Measurements from ENCODE around the gene PNMA8B. TPM values are rescaled to one million over a fixed set of nuclear protein-coding genes. Genes with fewer than 3 reads are reported as not detected.

The PNMA8B gene
- total RNA-seq, 4 donors from 2014 or later: 1.5 to 3.3 (median 1.6) TPM

DNA sequence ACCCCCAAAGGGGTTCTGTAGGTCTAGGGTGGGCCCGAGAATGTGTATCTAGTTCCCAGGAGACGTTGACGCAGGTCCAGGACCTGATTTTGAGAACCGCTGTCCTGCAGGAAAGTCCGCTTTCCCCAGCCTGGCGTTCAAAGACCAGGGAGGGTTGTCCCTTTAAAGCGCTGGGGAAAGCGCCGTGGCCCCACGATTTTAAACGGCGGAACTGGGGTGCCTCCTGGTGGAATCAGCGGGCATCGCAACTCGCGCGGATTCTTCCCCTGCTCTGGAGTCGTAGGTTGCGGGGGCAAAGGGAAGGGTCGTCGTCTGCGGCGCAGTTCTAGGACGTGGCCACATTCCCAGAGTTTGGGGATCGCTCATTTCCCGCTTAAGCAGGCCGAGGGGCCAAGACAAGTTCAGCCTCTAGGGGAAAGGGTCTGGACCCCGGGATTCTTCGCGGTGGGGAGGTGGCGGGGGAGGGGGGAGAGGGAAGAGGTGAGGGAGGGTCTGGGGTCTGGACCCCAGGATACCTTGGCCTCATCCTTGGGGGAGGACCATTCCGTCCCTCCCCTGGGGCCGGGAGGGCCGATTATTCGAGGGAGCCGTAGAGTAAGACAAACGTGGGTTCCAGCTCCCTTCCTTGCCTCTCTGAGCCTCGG, 7.7 kb downstream of the PNMA8B start:
- 8% methylated on average over 38 of the region's 38 CpGs for WGBS
- intact Hi-C loops (cut with DNase I): loop anchor here (2.0 to 5.0 kb wide), 3 partner anchors 85 to 206 kb away; no protein-coding TSS in a partner anchor
- DNase-seq (ENCODE audit: extremely low spot score): peak; percentile 96
- Histone ChIP-seq H3K9me3 (no peaks in the 10 kb centered on the region), H3K4me1 (peaks cover 24 to 45% (median 36%) of the 10 kb centered on the region in 4 donors), H3K27me3 (peaks cover 0 to 64% (median 21%) of the 10 kb centered on the region in 4 donors), H3K27ac (replicated peaks in 1 of 4) (no peak overlapping the region), H3K4me3 (peak overlapping the region; percentile 38 to 49 (median 44)), H3K36me3 (no peaks in the 10 kb centered on the region)
- TF ChIP-seq, protein P1, sequence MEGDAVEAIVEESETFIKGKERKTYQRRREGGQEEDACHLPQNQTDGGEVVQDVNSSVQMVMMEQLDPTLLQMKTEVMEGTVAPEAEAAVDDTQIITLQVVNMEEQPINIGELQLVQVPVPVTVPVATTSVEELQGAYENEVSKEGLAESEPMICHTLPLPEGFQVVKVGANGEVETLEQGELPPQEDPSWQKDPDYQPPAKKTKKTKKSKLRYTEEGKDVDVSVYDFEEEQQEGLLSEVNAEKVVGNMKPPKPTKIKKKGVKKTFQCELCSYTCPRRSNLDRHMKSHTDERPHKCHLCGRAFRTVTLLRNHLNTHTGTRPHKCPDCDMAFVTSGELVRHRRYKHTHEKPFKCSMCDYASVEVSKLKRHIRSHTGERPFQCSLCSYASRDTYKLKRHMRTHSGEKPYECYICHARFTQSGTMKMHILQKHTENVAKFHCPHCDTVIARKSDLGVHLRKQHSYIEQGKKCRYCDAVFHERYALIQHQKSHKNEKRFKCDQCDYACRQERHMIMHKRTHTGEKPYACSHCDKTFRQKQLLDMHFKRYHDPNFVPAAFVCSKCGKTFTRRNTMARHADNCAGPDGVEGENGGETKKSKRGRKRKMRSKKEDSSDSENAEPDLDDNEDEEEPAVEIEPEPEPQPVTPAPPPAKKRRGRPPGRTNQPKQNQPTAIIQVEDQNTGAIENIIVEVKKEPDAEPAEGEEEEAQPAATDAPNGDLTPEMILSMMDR (IDR thresholded peaks at IDR 0.05): peak; percentile 93 to 97 (median 94)
- TF ChIP-seq POLR2A (IDR thresholded peaks at IDR 0.05; ENCODE audit: low read depth) (no peak), EP300 (IDR thresholded peaks at IDR 0.05) (no peak), POLR2AphosphoS5 (IDR thresholded peaks at IDR 0.05) (peak in 1 of 2 donors; percentile 36)

DNA sequence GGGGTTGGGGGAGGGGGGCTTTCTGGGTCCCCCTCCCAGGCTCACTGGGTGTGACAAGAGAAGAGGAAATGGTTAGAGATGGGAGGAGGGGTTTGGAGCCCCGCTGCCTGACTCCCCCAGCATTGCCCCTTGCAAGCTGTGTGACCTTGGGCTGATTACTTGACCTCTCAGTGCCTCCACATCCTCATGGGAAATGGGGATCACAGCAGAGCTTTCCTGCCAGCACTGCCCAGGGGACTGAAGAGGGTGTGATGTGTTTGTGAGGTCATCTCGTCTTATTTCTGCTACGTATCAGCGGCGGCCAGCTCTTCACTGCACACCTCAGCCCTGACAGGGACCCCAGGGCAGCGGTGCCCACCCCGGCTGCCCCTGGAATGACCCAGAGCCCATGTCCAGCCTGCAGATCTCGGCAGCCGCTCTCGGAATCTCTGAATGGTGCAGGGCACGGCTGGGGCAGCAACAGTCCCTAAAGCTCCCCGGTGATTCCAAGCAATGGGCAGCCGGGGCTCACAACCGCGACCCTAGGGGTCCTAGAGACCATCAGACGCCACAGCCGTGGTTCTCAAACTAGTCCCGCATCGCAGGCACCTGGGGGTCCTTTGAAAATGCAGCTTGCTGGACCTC, 8.4 kb downstream of the PNMA8B start:
- TF ChIP-seq, protein P1 (IDR thresholded peaks at IDR 0.05): no peak
- TF ChIP-seq POLR2AphosphoS5 (IDR thresholded peaks at IDR 0.05) (no peak), POLR2A (IDR thresholded peaks at IDR 0.05; ENCODE audit: low read depth) (no peak), EP300 (IDR thresholded peaks at IDR 0.05) (no peak)

DNA sequence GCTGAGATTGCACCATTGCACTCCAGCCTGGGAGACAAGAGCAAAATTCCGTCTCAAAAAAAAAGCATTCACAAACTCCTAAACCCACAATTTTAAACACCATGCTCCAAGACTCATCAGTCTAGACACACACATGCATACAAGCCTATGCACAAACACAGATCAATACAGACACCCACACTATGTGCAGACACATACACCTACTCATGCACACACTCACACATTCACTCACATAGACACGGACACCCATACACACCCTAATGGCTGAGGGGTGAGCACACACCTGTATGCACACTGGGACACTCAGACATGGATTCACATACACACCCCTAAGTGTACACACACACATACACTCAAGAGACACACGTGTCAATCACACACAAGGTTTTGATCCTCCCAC, 9.3 kb downstream of the PNMA8B start:
- intact Hi-C loops (cut with DNase I): loop anchor here (2.0 to 5.0 kb wide), 2 partner anchors 90 to 204 kb away; no protein-coding TSS in a partner anchor
- H3K27ac ChIP-seq (replicated peaks in 1 of 4): no peak overlapping the region
- H3K9me3 ChIP-seq: no peaks in the 10 kb centered on the region
- H3K4me3 ChIP-seq: no peak overlapping the region
- WGBS: 84% methylated on average over 2 of the region's 3 CpGs
- no peaks in the 10 kb centered on the region for H3K36me3 ChIP-seq
- peaks cover 20 to 37% (median 31%) of the 10 kb centered on the region in 4 donors for H3K4me1 ChIP-seq
- H3K27me3 ChIP-seq: peaks cover 0 to 62% (median 21%) of the 10 kb centered on the region in 4 donors
- no peak for DNase-seq (ENCODE audit: extremely low spot score)
- TF ChIP-seq EP300 (IDR thresholded peaks at IDR 0.05): no peak

More for the DNA sequence above, 8.4 kb downstream of the PNMA8B start:
- DNase-seq (ENCODE audit: extremely low spot score): no peak
- peak overlapping the region; percentile 38 to 49 (median 44) for H3K4me3 ChIP-seq
- intact Hi-C loops (cut with DNase I): loop anchor here (2.0 to 5.0 kb wide), 2 partner anchors 90 to 205 kb away; no protein-coding TSS in a partner anchor
- 21% methylated on average over 8 of the region's 19 CpGs for WGBS
- H3K9me3 ChIP-seq: no peaks in the 10 kb centered on the region
- H3K4me1 ChIP-seq: peaks cover 20 to 38% (median 29%) of the 10 kb centered on the region in 4 donors
- no peak overlapping the region for H3K27ac ChIP-seq (replicated peaks in 1 of 4)
- H3K27me3 ChIP-seq: peaks cover 0 to 63% (median 21%) of the 10 kb centered on the region in 4 donors
- no peaks in the 10 kb centered on the region for H3K36me3 ChIP-seq

DNA sequence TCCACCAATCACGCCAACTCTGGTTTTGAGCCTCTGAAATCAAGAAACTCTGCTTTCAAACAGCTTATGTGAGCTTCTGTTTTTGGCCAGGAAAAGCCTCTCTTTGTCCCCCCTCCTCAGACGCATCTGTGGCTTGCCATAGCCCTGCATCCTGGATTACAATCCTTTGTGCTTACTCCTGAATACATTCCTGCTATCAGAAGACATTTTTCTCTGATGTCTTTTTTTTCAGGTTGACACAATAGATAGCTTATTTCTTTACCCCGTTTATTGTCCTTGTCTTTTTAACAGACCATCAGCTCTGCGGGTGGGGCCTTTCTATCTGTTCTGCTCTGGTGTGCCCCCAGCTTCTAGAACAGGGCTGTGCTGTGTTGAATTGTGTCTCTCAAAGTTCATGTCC, 11.0 kb downstream of the PNMA8B start:
- H3K27ac ChIP-seq (replicated peaks in 1 of 4): no peak overlapping the region

More for the DNA sequence above, 11.0 kb downstream of the PNMA8B start:
- peaks cover 0 to 53% (median 13%) of the 10 kb centered on the region in 4 donors for H3K27me3 ChIP-seq
- H3K4me1 ChIP-seq: peaks cover 15 to 43% (median 40%) of the 10 kb centered on the region in 4 donors
- H3K4me3 ChIP-seq: no peak overlapping the region
- WGBS: 74% methylated on average over 4 of the region's 4 CpGs
- intact Hi-C loops (cut with DNase I): loop anchor here (5.0 kb wide), 1 partner anchor 202 kb away; no protein-coding TSS in a partner anchor
- TF ChIP-seq EP300 (IDR thresholded peaks at IDR 0.05) (no peak), POLR2AphosphoS5 (IDR thresholded peaks at IDR 0.05) (no peak), POLR2A (IDR thresholded peaks at IDR 0.05; ENCODE audit: low read depth) (no peak)
- TF ChIP-seq, protein P1 (IDR thresholded peaks at IDR 0.05): no peak
- H3K9me3 ChIP-seq: no peaks in the 10 kb centered on the region
- H3K36me3 ChIP-seq: no peaks in the 10 kb centered on the region
- no peak for DNase-seq (ENCODE audit: extremely low spot score)

All from esophagus muscularis mucosa (tissue), 4 donors.